Uterus (tissue), 2 donors: ENCODE data around the gene EMP3.
A peak's percentile ranks its signal among the peaks of the same experiment; 100 is the strongest.

Source experiments
- POLR2A ChIP-seq, 2 donors: fragments of 450-650 bp; IDR thresholded peaks; one replicate each; pipeline ENCODE4 v1.6.1; 2016; ENCODE audit warnings: antibody characterized with exemption in 2 of 2, mild to moderate bottlenecking in 1 of 2, moderate library complexity in 1 of 2
- TF ChIP-seq, protein P1 (sequence below), 4 experiments: fragments of 200-600 bp in 2 of 4; fragments of 450-650 bp in 2 of 4; sonication (generic) in 2 of 4; IDR thresholded peaks; one replicate each; pipeline ENCODE4 v1.5.1; 2016 to 2019; ENCODE audit warnings: antibody characterized with exemption in 4 of 4, mild to moderate bottlenecking in 2 of 4, moderate library complexity in 1 of 4

DNA sequence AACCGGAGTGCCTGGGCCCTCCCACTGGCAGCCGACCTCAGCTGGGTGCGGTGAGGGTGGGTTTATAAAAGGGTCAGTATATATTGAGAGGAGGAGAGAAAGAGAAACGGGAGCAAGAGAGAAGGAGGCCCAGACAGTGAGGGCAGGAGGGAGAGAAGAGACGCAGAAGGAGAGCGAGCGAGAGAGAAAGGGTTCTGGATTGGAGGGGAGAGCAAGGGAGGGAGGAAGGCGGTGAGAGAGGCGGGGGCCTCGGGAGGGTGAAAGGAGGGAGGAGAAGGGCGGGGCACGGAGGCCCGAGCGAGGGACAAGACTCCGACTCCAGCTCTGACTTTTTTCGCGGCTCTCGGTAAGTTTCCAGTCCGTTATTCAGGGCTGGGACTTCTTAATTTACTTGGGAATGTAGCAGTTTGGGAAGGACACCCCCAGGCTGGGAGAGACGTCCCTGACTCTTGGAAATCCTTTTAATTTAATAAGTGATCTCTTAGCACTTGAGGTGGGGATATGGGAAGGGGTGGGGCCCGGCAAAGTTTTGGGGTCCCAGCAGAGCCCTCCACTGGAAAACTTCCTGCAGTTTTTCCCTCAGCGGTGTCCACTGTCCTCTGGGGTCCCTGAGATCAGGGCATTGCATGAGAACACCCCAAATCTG is at the start of gene EMP3:
- peak; percentile 54 to 67 for TF ChIP-seq POLR2A (IDR thresholded peaks at IDR 0.05)
- TF ChIP-seq, protein P1, sequence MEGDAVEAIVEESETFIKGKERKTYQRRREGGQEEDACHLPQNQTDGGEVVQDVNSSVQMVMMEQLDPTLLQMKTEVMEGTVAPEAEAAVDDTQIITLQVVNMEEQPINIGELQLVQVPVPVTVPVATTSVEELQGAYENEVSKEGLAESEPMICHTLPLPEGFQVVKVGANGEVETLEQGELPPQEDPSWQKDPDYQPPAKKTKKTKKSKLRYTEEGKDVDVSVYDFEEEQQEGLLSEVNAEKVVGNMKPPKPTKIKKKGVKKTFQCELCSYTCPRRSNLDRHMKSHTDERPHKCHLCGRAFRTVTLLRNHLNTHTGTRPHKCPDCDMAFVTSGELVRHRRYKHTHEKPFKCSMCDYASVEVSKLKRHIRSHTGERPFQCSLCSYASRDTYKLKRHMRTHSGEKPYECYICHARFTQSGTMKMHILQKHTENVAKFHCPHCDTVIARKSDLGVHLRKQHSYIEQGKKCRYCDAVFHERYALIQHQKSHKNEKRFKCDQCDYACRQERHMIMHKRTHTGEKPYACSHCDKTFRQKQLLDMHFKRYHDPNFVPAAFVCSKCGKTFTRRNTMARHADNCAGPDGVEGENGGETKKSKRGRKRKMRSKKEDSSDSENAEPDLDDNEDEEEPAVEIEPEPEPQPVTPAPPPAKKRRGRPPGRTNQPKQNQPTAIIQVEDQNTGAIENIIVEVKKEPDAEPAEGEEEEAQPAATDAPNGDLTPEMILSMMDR (IDR thresholded peaks at IDR 0.05) = no peak
